ENCODE measurements around the gene PFAS. TPM values are rescaled to one million over a fixed set of nuclear protein-coding genes. Genes with fewer than 3 reads are reported as not detected.
A peak's percentile ranks its signal among the peaks of the same experiment; 100 is the strongest.

Gene PFAS
- total and polyA plus RNA-seq, 7 donors, result 1.4 to 22.2 (median 4.9) TPM

- Histone ChIP-seq H3K9me3 (no peaks in the 10 kb centered on the region), H3K27ac (peak overlapping the region; percentile 95 to 98 (median 96)), H3K4me3 (peak overlapping the region; percentile 45 to 71 (median 66)), H3K27me3 (no peaks in the 10 kb centered on the region), H3K36me3 (peaks cover 4 to 13% (median 10%) of the 10 kb centered on the region in 4 donors), H3K4me1 (peaks cover 0 to 42% (median 23%) of the 10 kb centered on the region in 4 donors)
- 5 to 15% methylated on average over 27 of the region's 27 CpGs for WGBS, 2 donors
- TF ChIP-seq EP300 (IDR thresholded peaks at IDR 0.05) (no peak), POLR2A (IDR thresholded peaks at IDR 0.05) (no peak), CTCF (IDR thresholded peaks at IDR 0.05) (no peak), POLR2AphosphoS5 (IDR thresholded peaks at IDR 0.05) (no peak)
- intact Hi-C loops (cut with DNase I), result loop anchor here (1.0 to 5.0 kb wide), 3 partner anchors 25 to 86 kb away; partner anchors contain the start of genes CTC1 and VAMP2
- peak; percentile 85 for DNase-seq
Observed at GRCh38 chr17:8223356-8224126, 25.5 kb upstream of the PFAS start.

GRCh38 chr17:8224891-8225812 lies 23.9 kb upstream of the PFAS start:
- Histone ChIP-seq H3K4me3 (no peak overlapping the region), H3K4me1 (peaks cover 0 to 39% (median 23%) of the 10 kb centered on the region in 4 donors), H3K36me3 (peaks cover 20 to 30% (median 25%) of the 10 kb centered on the region in 4 donors), H3K27ac (peak overlapping the region in 2 of 4 donors; percentile 0 to 96), H3K27me3 (no peaks in the 10 kb centered on the region), H3K9me3 (no peaks in the 10 kb centered on the region)
- WGBS, 2 donors, result 92 to 95% methylated on average over 26 of the region's 26 CpGs
- TF ChIP-seq CTCF (IDR thresholded peaks at IDR 0.05), result no peak
- TF ChIP-seq POLR2AphosphoS5 (IDR thresholded peaks at IDR 0.05), result no peak
- TF ChIP-seq EP300 (IDR thresholded peaks at IDR 0.05), result no peak
- DNase-seq, result no peak
- intact Hi-C loops (cut with DNase I), result loop anchor here (5.0 kb wide), 2 partner anchors 63 to 88 kb away; partner anchors contain the start of gene VAMP2

- H3K27ac ChIP-seq, result peak overlapping the region; percentile 68 to 75 (median 71)
- intact Hi-C loops (cut with DNase I), result loop anchor here (2.0 kb wide), 1 partner anchor 69 kb away; the partner anchor contains the start of gene SLC25A35
- H3K4me3 ChIP-seq, result peak overlapping the region in 3 of 4 donors; percentile 26 to 35 (median 28)
- peaks cover 0 to 31% (median 23%) of the 10 kb centered on the region in 4 donors for H3K4me1 ChIP-seq
- no peaks in the 10 kb centered on the region for H3K9me3 ChIP-seq
- H3K27me3 ChIP-seq, result no peaks in the 10 kb centered on the region
- TF ChIP-seq POLR2A (IDR thresholded peaks at IDR 0.05), result no peak
- TF ChIP-seq EP300 (IDR thresholded peaks at IDR 0.05), result no peak
- no peak for TF ChIP-seq CTCF (IDR thresholded peaks at IDR 0.05)
- no peak for TF ChIP-seq POLR2AphosphoS5 (IDR thresholded peaks at IDR 0.05)
- 45 to 48% methylated on average over 20 of the region's 20 CpGs for WGBS, 2 donors
- no peak for DNase-seq
- peaks cover 28 to 38% (median 34%) of the 10 kb centered on the region in 4 donors for H3K36me3 ChIP-seq
Observed at GRCh38 chr17:8225813-8226535, 23.1 kb upstream of the PFAS start.
